Stimulated activated CD4-positive, alpha-beta T cell treated with anti-CD3 and anti-CD28 coated beads, Interleukin-12 subunit alpha, Interleukin-12 subunit beta, amount 100 ng/mL, for 4 hours (primary cell): ENCODE measurements around the gene C17orf50.

Source experiments
- DNase-seq: peaks from one replicate; pipeline ENCODE4 v3.0.0-alpha.2; 2020

The C17orf50 gene

GRCh38 chr17:35760587-35760986 is at the start of gene C17orf50:
Gene C17orf50 (plus strand): TSS chr17:35760887. CDS start chr17:35760942, 55 bp downstream.
- no peak for DNase-seq

GRCh38 chr17:35710950-35711349 is 49.7 kb upstream of the C17orf50 start:
- no peak for DNase-seq

GRCh38 chr17:35713069-35713728 is 47.5 kb upstream of the C17orf50 start:
- DNase-seq = no peak

GRCh38 chr17:35714988-35715387 is 45.7 kb upstream of the C17orf50 start:
- DNase-seq = no peak

GRCh38 chr17:35715416-35715815 is 45.3 kb upstream of the C17orf50 start:
- DNase-seq = no peak

- no peak for DNase-seq
These were observed 44.5 kb upstream of the C17orf50 start for GRCh38 chr17:35716173-35716572.

GRCh38 chr17:35716897-35717465 is 43.7 kb upstream of the C17orf50 start:
- no peak for DNase-seq

GRCh38 chr17:35717475-35717874 is 43.2 kb upstream of the C17orf50 start:
- DNase-seq = no peak

GRCh38 chr17:35723735-35724134 is 37.0 kb upstream of the C17orf50 start:
- DNase-seq = no peak

- no peak for DNase-seq
These were observed 35.6 kb upstream of the C17orf50 start for GRCh38 chr17:35725058-35725457.

- DNase-seq = no peak
These were observed 34.9 kb upstream of the C17orf50 start for GRCh38 chr17:35725802-35726126.

- no peak for DNase-seq
These were observed 34.3 kb upstream of the C17orf50 start for GRCh38 chr17:35726127-35726952.

GRCh38 chr17:35726953-35727460 is 33.7 kb upstream of the C17orf50 start:
- no peak for DNase-seq

- DNase-seq = no peak
These were observed 33.1 kb upstream of the C17orf50 start for GRCh38 chr17:35727635-35728034.

- DNase-seq = no peak
These were observed 32.1 kb upstream of the C17orf50 start for GRCh38 chr17:35728551-35728950.

GRCh38 chr17:35729405-35729833 is 31.3 kb upstream of the C17orf50 start:
- DNase-seq = no peak

GRCh38 chr17:35730400-35731005 is 30.2 kb upstream of the C17orf50 start:
- no peak for DNase-seq

GRCh38 chr17:35731239-35731916 is 29.3 kb upstream of the C17orf50 start, which contains the start of gene RASL10B:
Gene RASL10B (plus strand): TSS chr17:35731639. CDS start chr17:35735185, 3,546 bp downstream.
- DNase-seq = peak; percentile 60

GRCh38 chr17:35731917-35732805 is 28.5 kb upstream of the C17orf50 start:
- no peak for DNase-seq

GRCh38 chr17:35732806-35733136 is 27.9 kb upstream of the C17orf50 start:
- no peak for DNase-seq

- DNase-seq = no peak
These were observed 27.3 kb upstream of the C17orf50 start for GRCh38 chr17:35733366-35733765.

- DNase-seq = no peak
These were observed 26.3 kb upstream of the C17orf50 start for GRCh38 chr17:35734396-35734795.
